SK-MEL-5 (cell line): ENCODE results near the gene UQCR11. TPM values are rescaled to one million over a fixed set of nuclear protein-coding genes. Genes with fewer than 3 reads are reported as not detected.

Source experiments
- DNase-seq: peaks from one replicate; pipeline ENCODE4 v3.0.0-alpha.2; 2016; ENCODE audit warnings: low read depth, low spot score
- in situ Hi-C: cut with HindIII; loops from 2 replicates; pipeline ENCODE4 v1.10.0; 2016; ENCODE audit warnings: low sequenced_read_pairs, high pct_unique_total_duplicates, low pct_unique_long_range_greater_than_20kb
- small RNA-seq, 2 experiments: library from RNA; depleted of rRNA; stranded (forward); fragments of <200 nt; gene quantifications; one replicate each; pipeline ENCODE3, GENCODE V24; 2014
- total RNA-seq: library from RNA; depleted of rRNA; stranded (reverse); fragments of >200 nt; shearing (Covaris generic); gene quantifications from 2 replicates; pipeline ENCODE4 v1.2.3, GENCODE V29; 2014; rRNA removed

The UQCR11 gene
- total RNA-seq, 1 experiment from 2014 or later, result 162 TPM

DNA sequence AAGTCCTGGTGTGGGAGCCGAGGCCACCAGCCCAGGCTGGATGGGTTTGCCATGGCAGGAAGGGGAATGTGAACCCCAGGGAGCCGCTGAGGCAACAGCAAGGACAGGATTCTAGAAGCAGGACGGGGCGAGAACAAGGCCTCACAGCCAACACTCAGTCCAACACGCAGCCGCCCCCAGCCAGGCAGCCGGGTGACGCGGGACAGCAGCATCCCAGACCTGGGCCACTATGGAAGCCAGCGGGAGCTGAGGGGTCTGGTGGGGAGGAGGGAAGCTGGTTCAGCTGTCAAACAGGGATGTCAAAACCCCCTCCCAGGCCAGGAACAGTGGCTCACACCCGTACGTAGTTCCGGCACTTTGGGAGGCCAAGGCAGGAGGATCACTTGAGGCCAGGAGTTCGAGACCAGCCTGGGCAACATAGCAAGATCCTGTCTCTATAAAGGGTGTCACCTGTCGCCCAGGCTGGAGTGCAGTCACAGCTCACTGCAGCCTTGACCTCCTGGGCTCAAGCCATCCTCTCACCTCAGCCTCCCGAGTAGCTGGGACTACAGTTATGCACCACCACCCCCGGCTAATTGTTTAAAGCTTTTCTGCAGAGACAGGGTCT is 43.9 kb downstream of the UQCR11 start:
- in situ Hi-C loops, result no loop called here
- DNase-seq, result no peak

DNA sequence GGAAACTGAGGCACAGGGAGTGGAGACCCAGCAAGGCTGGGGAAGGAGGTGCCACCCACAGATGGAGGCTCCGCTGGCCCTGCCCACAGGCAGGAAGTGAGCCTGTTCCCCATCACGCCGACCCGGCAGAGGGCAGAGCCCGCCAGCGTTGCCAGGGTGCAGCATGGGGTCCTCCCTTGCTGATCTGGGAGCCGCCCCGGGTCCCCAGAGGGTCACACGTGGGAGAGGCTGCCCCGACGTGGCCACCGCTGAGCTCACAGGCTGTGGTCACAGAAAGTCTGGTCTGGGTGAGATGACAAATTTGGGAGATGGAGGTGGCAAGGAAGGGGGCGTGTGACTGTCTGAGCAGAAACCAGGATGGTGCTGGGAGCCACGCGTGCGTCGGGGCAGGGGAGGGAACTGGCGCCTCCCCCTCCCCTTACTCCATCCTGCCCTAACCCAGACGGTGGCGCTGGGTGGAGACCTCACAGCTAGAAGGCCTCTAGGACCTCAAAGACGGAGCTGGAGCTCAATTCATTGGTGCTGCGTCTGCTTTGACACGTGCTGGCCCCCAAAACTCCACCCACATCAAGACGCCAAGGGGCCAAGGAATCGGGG is 44.9 kb downstream of the UQCR11 start:
- in situ Hi-C loops, result no loop called here

DNA sequence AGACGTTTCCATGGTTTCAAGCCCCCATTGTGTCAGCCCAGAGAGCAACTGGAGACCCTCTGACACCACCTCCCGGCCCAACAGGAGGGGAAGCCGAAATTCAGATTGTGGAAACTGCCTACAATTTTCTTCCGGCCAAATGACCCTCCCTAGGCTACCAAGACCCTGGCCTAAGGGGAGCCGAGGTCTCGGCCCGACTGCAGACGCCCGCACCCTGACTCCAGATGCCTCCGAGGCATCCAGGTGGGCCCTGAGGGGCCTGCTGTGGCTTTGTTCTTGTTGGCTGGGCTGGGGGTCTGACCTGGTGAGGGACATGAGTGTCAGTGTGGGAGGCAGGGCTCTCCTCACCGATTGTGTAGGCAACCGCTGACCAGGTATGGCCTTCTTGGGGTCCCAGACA is 46.7 kb downstream of the UQCR11 start:
- no peak for DNase-seq
- in situ Hi-C loops, result no loop called here

More for the DNA sequence above, 44.9 kb downstream of the UQCR11 start:
- no peak for DNase-seq

DNA sequence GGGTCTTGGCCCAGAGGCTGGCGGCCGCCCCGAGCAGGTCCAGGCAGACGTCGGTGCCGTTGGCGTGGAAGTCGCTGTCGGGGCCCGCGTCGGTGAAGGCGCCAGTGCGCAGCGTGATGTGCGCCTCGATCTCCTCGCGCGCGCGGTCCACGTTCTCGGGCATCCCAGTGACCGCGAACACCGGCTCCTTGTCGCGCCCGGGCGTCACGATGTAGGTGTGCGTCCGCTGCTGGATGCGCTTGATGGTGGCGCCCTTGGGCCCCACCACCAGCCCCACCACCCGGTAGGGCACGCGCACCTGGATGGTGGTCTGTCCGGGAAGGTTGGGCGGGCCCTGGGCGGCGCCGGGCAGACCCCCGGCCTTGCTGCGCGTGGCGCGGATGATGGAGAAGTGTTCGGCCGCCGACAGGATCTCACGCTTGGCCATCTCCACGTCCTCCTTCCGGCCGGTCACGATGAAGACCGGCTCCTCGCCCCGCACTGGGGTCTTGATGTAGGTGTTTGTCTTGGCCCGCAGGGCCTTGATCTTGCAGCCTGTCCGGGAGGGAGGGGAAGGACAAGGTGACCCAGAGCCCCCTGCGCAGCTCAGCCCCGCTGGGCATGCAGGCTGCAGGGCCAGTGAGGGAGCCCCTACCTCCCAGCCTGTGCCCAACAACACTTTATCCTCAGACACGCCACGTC is 48.7 kb downstream of the UQCR11 start:
- no peak for DNase-seq
- in situ Hi-C loops, result no loop called here

DNA sequence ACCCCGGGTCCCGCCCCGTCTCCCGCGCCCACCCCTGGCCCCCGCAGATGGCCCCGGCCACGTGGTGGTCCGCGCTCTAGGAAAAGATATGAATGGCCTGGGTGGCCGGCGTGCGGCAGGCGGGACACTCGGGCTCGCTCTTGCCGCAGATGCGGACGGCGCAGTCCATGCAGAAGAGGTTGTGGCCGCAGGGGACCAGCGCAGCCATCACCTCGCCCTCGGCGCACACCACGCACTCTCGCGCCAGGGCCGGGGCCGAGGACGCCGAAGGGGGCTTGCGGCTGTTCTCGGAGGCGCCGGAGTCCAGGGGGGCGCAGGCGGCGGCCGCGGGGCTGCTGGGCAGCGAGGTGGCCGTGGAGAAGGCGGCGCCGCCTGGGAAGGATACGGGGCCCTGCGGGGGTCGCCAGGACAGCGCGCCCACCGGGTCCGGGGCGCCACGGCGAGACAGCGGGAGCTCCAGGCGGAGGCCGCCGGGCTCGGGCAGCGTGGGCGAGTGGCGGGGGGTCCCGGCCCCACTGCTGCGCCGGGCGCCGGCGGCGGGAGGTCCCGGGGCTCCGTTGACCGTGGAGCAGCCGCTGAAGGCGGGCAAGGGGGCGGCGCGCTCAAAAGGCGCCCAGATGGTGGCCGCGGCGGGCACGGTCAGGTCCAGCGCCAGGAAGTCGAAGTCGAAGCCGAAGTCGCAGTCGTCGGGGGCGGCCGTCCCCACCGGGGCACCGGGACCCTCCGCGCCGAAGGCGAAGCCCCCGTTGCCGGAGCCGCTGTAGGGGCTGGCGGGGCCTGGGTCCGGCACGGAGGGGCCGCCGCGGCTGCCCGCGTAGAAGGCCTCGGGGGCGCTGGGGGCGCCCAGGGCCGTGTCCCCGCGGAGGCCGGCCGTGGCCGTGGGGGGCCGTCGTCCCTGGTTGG is 49.5 kb downstream of the UQCR11 start:
- in situ Hi-C loops, result no loop called here
- no peak for DNase-seq

DNA sequence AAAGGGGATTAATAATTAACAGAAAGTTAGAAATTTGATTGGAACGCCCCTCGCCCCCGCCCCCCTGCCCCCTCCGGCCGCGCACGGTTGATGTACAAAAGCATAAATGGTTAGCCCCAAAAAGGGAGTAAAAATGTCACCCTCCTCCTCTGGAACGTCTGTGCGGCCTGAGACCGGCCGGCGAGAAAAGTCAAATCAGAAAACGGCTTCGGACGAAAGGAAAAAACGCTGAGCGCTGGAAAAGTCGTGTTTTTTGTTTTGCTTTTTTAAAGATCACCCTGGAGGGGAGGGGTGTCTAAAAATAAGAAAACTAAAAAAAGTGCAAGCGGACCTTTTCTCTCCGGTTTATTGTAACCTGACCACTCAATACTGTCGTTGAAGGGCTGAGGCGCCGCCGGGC is 50.3 kb downstream of the UQCR11 start:
- DNase-seq, result no peak
- in situ Hi-C loops, result no loop called here

DNA sequence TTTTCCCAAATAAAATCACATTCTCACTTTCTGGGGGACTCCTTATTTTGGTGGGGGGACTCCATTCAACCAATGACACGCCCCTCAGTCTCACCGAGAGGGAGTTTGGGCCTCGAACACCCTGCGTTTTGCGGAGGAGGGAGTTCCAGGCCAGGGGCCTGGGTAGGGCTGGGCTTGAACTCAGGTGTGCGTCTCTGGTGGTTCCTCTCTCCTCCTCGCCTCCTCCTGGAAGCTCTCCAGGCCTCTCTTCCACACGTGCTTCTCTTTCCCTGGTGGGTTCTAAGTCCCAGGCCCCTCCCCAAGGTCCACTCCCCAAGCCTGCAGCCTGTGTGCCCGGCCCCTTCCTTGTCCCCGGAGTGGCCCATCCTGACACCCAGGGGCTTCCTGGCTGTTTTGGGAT is 51.8 kb downstream of the UQCR11 start:
- DNase-seq, result no peak
- in situ Hi-C loops, result no loop called here

DNA sequence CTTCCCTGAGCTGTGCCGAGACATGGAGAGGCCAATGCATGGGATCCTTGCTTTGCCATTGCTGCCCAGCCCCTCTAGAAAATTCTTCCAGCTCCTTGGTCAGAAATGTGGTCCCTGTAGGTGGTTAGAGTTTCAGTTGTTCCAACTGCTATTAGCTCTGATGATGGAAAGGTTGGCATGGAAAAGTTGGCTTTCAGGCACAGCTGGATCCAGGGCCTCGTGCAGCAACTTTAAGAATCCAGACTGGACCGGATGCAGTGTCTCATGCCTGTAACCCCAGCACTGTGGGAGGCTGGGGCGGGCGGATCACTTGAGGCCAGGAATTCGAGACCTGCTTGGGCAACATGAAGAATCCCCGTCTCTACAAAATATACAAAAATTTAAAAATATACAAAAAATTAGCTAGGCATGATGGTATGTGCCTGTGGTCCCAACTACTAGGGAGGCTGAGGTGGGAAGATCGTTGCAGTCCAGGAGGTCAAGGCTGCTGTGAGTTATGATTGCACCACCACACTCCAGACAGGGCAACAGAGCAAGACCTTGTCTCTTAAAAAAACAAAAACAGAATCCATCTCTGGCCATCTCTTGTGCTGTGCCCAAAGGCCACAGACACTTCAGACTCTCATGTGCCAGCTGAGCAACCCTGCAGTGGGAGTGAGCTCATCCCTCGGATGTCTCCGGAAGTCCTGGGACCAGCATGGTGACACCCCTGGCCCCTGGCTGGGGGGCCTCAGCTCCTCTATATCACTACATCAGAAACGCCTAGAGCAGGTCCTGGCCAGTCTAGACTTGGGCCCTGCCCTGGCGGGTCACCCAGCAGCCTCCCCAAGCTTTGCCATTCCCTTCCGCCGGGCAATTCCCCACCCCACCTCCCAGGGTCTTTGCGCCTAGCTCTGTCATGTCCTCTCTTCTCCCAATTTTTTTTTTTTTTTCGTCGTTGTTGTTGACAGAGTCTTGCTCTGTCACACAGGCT is 53.9 kb downstream of the UQCR11 start:
- in situ Hi-C loops, result no loop called here

DNA sequence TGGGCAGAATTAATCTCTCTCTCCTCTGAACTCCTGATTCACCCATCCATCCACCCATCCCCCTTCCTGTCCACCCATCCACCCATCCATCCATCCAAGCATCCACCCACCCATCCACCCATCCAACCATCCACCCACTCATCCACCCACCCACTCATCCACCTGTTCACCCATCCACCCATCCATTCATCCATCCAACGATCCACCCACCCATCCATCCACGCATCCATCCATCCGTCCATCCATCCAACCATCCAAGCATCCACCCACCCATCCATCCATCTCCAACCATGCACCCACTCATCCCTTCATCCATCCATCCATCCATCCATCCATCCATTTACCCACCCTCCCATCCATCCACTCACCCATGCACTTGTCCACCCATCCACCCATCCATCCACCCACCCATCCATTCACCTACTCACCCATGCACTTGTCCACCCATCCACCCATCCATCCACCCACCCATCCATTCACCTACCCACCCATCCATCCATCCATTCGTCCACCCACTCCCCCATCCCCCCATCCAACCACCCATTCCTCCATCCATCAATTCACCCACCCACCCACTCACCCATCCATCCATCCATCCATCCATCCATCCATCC is 55.8 kb downstream of the UQCR11 start:
- in situ Hi-C loops, result no loop called here
- DNase-seq, result no peak

More for the DNA sequence above, 53.9 kb downstream of the UQCR11 start:
- DNase-seq, result no peak

Small RNA genes within 50 kb of the gene (small RNA-seq; reads per million reads assigned to genes)
- gene AC005943.2 (0 reads per million in 2 experiments), gene RN7SL477P (0 reads per million in 2 experiments), gene RNU6-1223P (0 reads per million in 2 experiments)

Other genes starting within 250 kb of the UQCR11 start
- gene NDUFS7, start 221.6 kb downstream of the UQCR11 start, total RNA-seq, result 44.2 and 59.3 TPM in 2 replicates
- 16.4 and 21.6 TPM in 2 replicates for gene GAMT, start 203.9 kb downstream of the UQCR11 start, total RNA-seq
- 65.5 and 71.7 TPM in 2 replicates for gene DAZAP1, start 197.9 kb downstream of the UQCR11 start, total RNA-seq
- 1,300 and 1,363 TPM in 2 replicates for gene RPS15, start 167.1 kb downstream of the UQCR11 start, total RNA-seq
- gene APC2, start 155.3 kb downstream of the UQCR11 start, total RNA-seq, result 1.8 and 2.0 TPM in 2 replicates
- gene C19orf25, start 126.2 kb downstream of the UQCR11 start, total RNA-seq, result 18.6 and 20.0 TPM in 2 replicates
- 1.9 TPM in 2 replicates for gene PCSK4, start 115.1 kb downstream of the UQCR11 start, total RNA-seq
- 3.2 and 4.5 TPM in 2 replicates for gene REEP6, start 114.3 kb downstream of the UQCR11 start, total RNA-seq
- 2.8 and 4.4 TPM in 2 replicates for gene ADAMTSL5, start 92.4 kb downstream of the UQCR11 start, total RNA-seq
- gene PLK5, start 81.4 kb downstream of the UQCR11 start, total RNA-seq, result not detected in 2 replicates
- 7.9 and 11.6 TPM in 2 replicates for gene MEX3D, start 37.1 kb downstream of the UQCR11 start, total RNA-seq
- gene MBD3, start 12.6 kb downstream of the UQCR11 start, total RNA-seq, result 76.4 and 84.2 TPM in 2 replicates
- 21.4 and 23.2 TPM in 2 replicates for gene TCF3, start 47.2 kb upstream of the UQCR11 start, total RNA-seq
- gene ONECUT3, start 148.0 kb upstream of the UQCR11 start, total RNA-seq, result not detected in 2 replicates
- gene ATP8B3, start 206.8 kb upstream of the UQCR11 start, total RNA-seq, result 1.4 and 2.0 TPM in 2 replicates
- 4.2 and 4.3 TPM in 2 replicates for gene REXO1, start 243.0 kb upstream of the UQCR11 start, total RNA-seq